Nephron (organoid): Measurements from ENCODE around the gene RASSF7.
"Not testable (repeated sequence)": the region's sequence is repeated elsewhere in the genome, so short reads cannot be mapped to it uniquely, and the experiment has no call there.

Experiments used
- H3K27ac Mint-ChIP-seq, 3 experiments: 2 replicates each; pipeline ENCODE4 v1.8.0; 2020; ENCODE audit warnings: mixed read lengths in 3 of 3, mild to moderate bottlenecking in 2 of 3, moderate library complexity in 1 of 3
- H3K27me3 Mint-ChIP-seq: 2 replicates; pipeline ENCODE4 v1.8.0; 2021; ENCODE audit warnings: low read depth, mild to moderate bottlenecking, moderate library complexity, mixed read lengths
- H3K36me3 Mint-ChIP-seq: 2 replicates; pipeline ENCODE4 v1.8.0; 2020; ENCODE audit warnings: low read depth, mixed read lengths
- H3K4me1 Mint-ChIP-seq: 2 replicates; pipeline ENCODE4 v1.8.0; 2020; ENCODE audit warnings: mixed read lengths
- H3K4me3 Mint-ChIP-seq, 3 experiments: 2 replicates each; pipeline ENCODE4 v1.8.0; 2020; ENCODE audit warnings: mild to moderate bottlenecking in 3 of 3, mixed read lengths in 3 of 3, moderate library complexity in 2 of 3
- H3K9me3 Mint-ChIP-seq: 2 replicates; pipeline ENCODE4 v1.8.0; 2020; ENCODE audit warnings: mixed read lengths
- CTCF ChIP-seq, 3 experiments: fragments of 200-600 bp; sonication (generic); IDR thresholded peaks; one replicate each; pipeline ENCODE4 v1.5.0; 2021; ENCODE audit warnings: antibody characterized with exemption in 3 of 3; ENCODE audit not compliant: unreplicated experiment in 3 of 3

The RASSF7 gene

GRCh38 chr11:560305-561147 lies at the start of gene RASSF7, which contains the start of gene LMNTD2:
RASSF7 (plus strand) TSS chr11:560970; CDS start chr11:561769, 799 bp downstream.
LMNTD2 (minus strand) TSS chr11:560738; CDS start chr11:560716, 22 bp downstream.
- TF ChIP-seq CTCF (IDR thresholded peaks at IDR 0.05; ENCODE audit: unreplicated experiment in 3 of 3) = no peak
- Mint-ChIP-seq H3K4me3 (peak within 1 kb of the TSS; percentile 86 to 89 (median 87)), H3K9me3 (no peaks in the 10 kb centered on the region), H3K36me3 (no peaks in the 10 kb centered on the region), H3K27ac (peak within 1 kb of the TSS in 2 of 3 experiments; percentile 67 to 88), H3K27me3 (peaks cover 39% of the 10 kb centered on the region), H3K4me1 (peaks cover 5% of the 10 kb centered on the region)

GRCh38 chr11:512761-513595 lies 47.8 kb upstream of the RASSF7 start:
- Mint-ChIP-seq H3K9me3 (peaks cover 18% of the 10 kb centered on the region), H3K36me3 (peaks cover 59% of the 10 kb centered on the region), H3K4me1 (no peaks in the 10 kb centered on the region), H3K27ac (no peak overlapping the region), H3K27me3 (peaks cover 5% of the 10 kb centered on the region), H3K4me3 (no peak overlapping the region)
- TF ChIP-seq CTCF (IDR thresholded peaks at IDR 0.05; ENCODE audit: unreplicated experiment in 3 of 3) = no peak

- no peaks in the 10 kb centered on the region for H3K4me1 Mint-ChIP-seq
- no peak overlapping the region for H3K4me3 Mint-ChIP-seq
- no peak for TF ChIP-seq CTCF (IDR thresholded peaks at IDR 0.05; ENCODE audit: unreplicated experiment in 3 of 3)
- H3K36me3 Mint-ChIP-seq = peaks cover 59% of the 10 kb centered on the region
- peaks cover 5% of the 10 kb centered on the region for H3K27me3 Mint-ChIP-seq
- H3K27ac Mint-ChIP-seq = no peak overlapping the region
- peaks cover 18% of the 10 kb centered on the region for H3K9me3 Mint-ChIP-seq
Observed at GRCh38 chr11:514606-515005, 46.2 kb upstream of the RASSF7 start.

- H3K27me3 Mint-ChIP-seq = peaks cover 5% of the 10 kb centered on the region
Observed at GRCh38 chr11:515131-515530, 45.6 kb upstream of the RASSF7 start.

GRCh38 chr11:516400-516799 lies 44.4 kb upstream of the RASSF7 start:
- peaks cover 22% of the 10 kb centered on the region for H3K9me3 Mint-ChIP-seq

More at GRCh38 chr11:515131-515530, 45.6 kb upstream of the RASSF7 start:
- peaks cover 18% of the 10 kb centered on the region for H3K9me3 Mint-ChIP-seq
- no peak for TF ChIP-seq CTCF (IDR thresholded peaks at IDR 0.05; ENCODE audit: unreplicated experiment in 3 of 3)
- H3K4me1 Mint-ChIP-seq = no peaks in the 10 kb centered on the region
- no peak overlapping the region for H3K27ac Mint-ChIP-seq
- peaks cover 54% of the 10 kb centered on the region for H3K36me3 Mint-ChIP-seq
- no peak overlapping the region for H3K4me3 Mint-ChIP-seq

GRCh38 chr11:516918-517685 lies 43.7 kb upstream of the RASSF7 start:
- H3K4me3 Mint-ChIP-seq = peak overlapping the region in 1 of 3 experiments; percentile 8
- H3K27ac Mint-ChIP-seq = peak overlapping the region in 1 of 3 experiments; percentile 91
- H3K27me3 Mint-ChIP-seq, H3K4me1 Mint-ChIP-seq: not testable (repeated sequence)
- H3K9me3 Mint-ChIP-seq = peaks cover 22% of the 10 kb centered on the region
- peaks cover 53% of the 10 kb centered on the region for H3K36me3 Mint-ChIP-seq

More at GRCh38 chr11:516400-516799, 44.4 kb upstream of the RASSF7 start:
- Mint-ChIP-seq H3K27me3 (peaks cover 3% of the 10 kb centered on the region), H3K27ac (peak overlapping the region in 1 of 3 experiments; percentile 34), H3K4me3 (no peak overlapping the region), H3K36me3 (peaks cover 57% of the 10 kb centered on the region), H3K4me1 (no peaks in the 10 kb centered on the region)
- no peak for TF ChIP-seq CTCF (IDR thresholded peaks at IDR 0.05; ENCODE audit: unreplicated experiment in 3 of 3)
